Measurements from ENCODE around the gene CD180.
"Not testable (repeated sequence)": the region's sequence is repeated elsewhere in the genome, so short reads cannot be mapped to it uniquely, and the experiment has no call there.

The CD180 gene

GRCh38 chr5:67188274-67189078 lies 8.1 kb downstream of the CD180 start:
- DNase-seq (ENCODE audit: low read depth in 2 of 2), result no peak

- no peak for DNase-seq (ENCODE audit: low read depth in 2 of 2)
These were observed 9.4 kb downstream of the CD180 start for GRCh38 chr5:67187006-67187715.

GRCh38 chr5:67183859-67184258 lies 12.7 kb downstream of the CD180 start:
- no peak for DNase-seq (ENCODE audit: low read depth in 2 of 2)

GRCh38 chr5:67182301-67182790 lies 14.3 kb downstream of the CD180 start:
- no peak for DNase-seq (ENCODE audit: low read depth in 2 of 2)

GRCh38 chr5:67181648-67182221 lies 14.9 kb downstream of the CD180 start:
- no peak for DNase-seq (ENCODE audit: low read depth in 2 of 2)

- DNase-seq (ENCODE audit: low read depth in 2 of 2), result no peak
These were observed 16.8 kb downstream of the CD180 start for GRCh38 chr5:67179697-67180361.

- no peak for DNase-seq (ENCODE audit: low read depth in 2 of 2)
These were observed 17.6 kb downstream of the CD180 start for GRCh38 chr5:67178966-67179365.

- DNase-seq (ENCODE audit: low read depth in 2 of 2), result no peak
These were observed 18.5 kb downstream of the CD180 start for GRCh38 chr5:67178085-67178484.

GRCh38 chr5:67176936-67177335 lies 19.7 kb downstream of the CD180 start:
- no peak for DNase-seq (ENCODE audit: low read depth in 2 of 2)

- no peak for DNase-seq (ENCODE audit: low read depth in 2 of 2)
These were observed 22.6 kb downstream of the CD180 start for GRCh38 chr5:67173959-67174358.

- DNase-seq (ENCODE audit: low read depth in 2 of 2), result not testable (repeated sequence)
These were observed 23.2 kb downstream of the CD180 start for GRCh38 chr5:67173351-67173750.

GRCh38 chr5:67170767-67171166 lies 25.8 kb downstream of the CD180 start:
- DNase-seq (ENCODE audit: low read depth in 2 of 2), result no peak

GRCh38 chr5:67168069-67168468 lies 28.5 kb downstream of the CD180 start:
- no peak for DNase-seq (ENCODE audit: low read depth in 2 of 2)

- DNase-seq (ENCODE audit: low read depth in 2 of 2), result peak; percentile 40 to 47
These were observed 29.9 kb downstream of the CD180 start for GRCh38 chr5:67166460-67167285.

GRCh38 chr5:67165526-67166459 lies 30.8 kb downstream of the CD180 start:
- peak; percentile 57 to 61 for DNase-seq (ENCODE audit: low read depth in 2 of 2)

GRCh38 chr5:67164856-67165525 lies 31.6 kb downstream of the CD180 start:
- DNase-seq (ENCODE audit: low read depth in 2 of 2), result no peak

- DNase-seq (ENCODE audit: low read depth in 2 of 2), result no peak
These were observed 32.6 kb downstream of the CD180 start for GRCh38 chr5:67163863-67164595.

- no peak for DNase-seq (ENCODE audit: low read depth in 2 of 2)
These were observed 33.3 kb downstream of the CD180 start for GRCh38 chr5:67163231-67163756.

- DNase-seq (ENCODE audit: low read depth in 2 of 2), result no peak
These were observed 34.8 kb downstream of the CD180 start for GRCh38 chr5:67161767-67162166.
